Body of pancreas (tissue), 4 donors: ENCODE results near the gene PTPRN2.

Experiments used
- POLR2A ChIP-seq, 3 donors: fragments of 450-650 bp; IDR thresholded peaks; one replicate each; pipeline ENCODE4 v1.6.1; 2016; ENCODE audit warnings: antibody characterized with exemption in 3 of 3, mild to moderate bottlenecking in 2 of 3
- TF ChIP-seq, protein P1 (sequence below), 7 experiments: fragments of 450-650 bp in 4 of 7; fragments of 200-600 bp in 3 of 7; sonication (generic) in 3 of 7; IDR thresholded peaks; one replicate each; pipeline ENCODE4 v1.5.1; 2016 to 2019; ENCODE audit warnings: antibody characterized with exemption in 7 of 7

DNA sequence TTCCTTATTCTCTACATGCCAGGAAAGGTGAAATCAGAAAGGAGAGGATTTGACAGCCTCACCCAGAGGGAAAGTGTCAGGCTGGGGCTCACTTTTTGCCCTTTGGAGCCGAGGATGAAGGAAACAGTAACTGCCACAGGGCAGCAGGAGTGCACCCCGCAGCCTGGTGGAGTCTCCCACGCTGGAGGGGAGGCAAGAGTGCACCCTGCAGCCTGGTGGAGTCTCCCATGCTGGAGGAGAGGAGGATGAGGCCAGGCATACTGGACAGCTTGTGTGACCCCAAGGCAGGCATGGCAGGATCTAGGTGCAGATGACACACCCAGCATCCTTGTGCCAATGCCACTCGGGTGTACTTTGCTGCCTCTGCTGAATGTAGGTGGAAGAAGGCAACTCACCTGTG, 766.8 kb downstream of the PTPRN2 start:
- TF ChIP-seq, protein P1, sequence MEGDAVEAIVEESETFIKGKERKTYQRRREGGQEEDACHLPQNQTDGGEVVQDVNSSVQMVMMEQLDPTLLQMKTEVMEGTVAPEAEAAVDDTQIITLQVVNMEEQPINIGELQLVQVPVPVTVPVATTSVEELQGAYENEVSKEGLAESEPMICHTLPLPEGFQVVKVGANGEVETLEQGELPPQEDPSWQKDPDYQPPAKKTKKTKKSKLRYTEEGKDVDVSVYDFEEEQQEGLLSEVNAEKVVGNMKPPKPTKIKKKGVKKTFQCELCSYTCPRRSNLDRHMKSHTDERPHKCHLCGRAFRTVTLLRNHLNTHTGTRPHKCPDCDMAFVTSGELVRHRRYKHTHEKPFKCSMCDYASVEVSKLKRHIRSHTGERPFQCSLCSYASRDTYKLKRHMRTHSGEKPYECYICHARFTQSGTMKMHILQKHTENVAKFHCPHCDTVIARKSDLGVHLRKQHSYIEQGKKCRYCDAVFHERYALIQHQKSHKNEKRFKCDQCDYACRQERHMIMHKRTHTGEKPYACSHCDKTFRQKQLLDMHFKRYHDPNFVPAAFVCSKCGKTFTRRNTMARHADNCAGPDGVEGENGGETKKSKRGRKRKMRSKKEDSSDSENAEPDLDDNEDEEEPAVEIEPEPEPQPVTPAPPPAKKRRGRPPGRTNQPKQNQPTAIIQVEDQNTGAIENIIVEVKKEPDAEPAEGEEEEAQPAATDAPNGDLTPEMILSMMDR (IDR thresholded peaks at IDR 0.05), result no peak
- TF ChIP-seq POLR2A (IDR thresholded peaks at IDR 0.05), result no peak
